Neural cell (in vitro differentiated cells): ENCODE data around the gene OR8I2.

Experiments
- CTCF ChIP-seq: fragments of 450-650 bp; IDR thresholded peaks from 2 replicates; pipeline ENCODE4 v1.5.1; 2014; ENCODE audit warnings: antibody characterized with exemption, mild to moderate bottlenecking, moderate library complexity; ENCODE audit not compliant: poor library complexity, severe bottlenecking
- POLR2AphosphoS5 ChIP-seq: IDR thresholded peaks from 2 replicates; pipeline ENCODE4 v1.6.1; 2012
- REST ChIP-seq: IDR thresholded peaks from 2 replicates; pipeline ENCODE4 v1.6.1; 2012; ENCODE audit warnings: borderline replicate concordance
- SMC3 ChIP-seq: fragments of 450-650 bp; conservative IDR thresholded peaks from 2 replicates; pipeline ENCODE4 v1.6.1; 2014; ENCODE audit warnings: antibody characterized with exemption, mild to moderate bottlenecking, moderate library complexity; ENCODE audit not compliant: poor library complexity

GRCh38 chr11:56048480-56048879 lies 44.6 kb upstream of the OR8I2 start:
- TF ChIP-seq CTCF (no peak), POLR2AphosphoS5 (no peak), SMC3 (no peak), REST (no peak)
